ENCODE data around the gene NRXN3. TPM values are rescaled to one million over a fixed set of nuclear protein-coding genes. Genes with fewer than 3 reads are reported as not detected.
A peak's percentile ranks its signal among the peaks of the same experiment; 100 is the strongest.

The NRXN3 gene
- total and polyA plus RNA-seq, 5 donors from 2014 or later: not detected

GRCh38 chr14:78156196-78156595 lies 14.0 kb upstream of the NRXN3 start:
- H3K9me3 Mint-ChIP-seq: peaks cover 0 to 1% (median 0%) of the 10 kb centered on the region in 7 donors
- Histone ChIP-seq H3K4me1 (ENCODE audit: control insufficient read depth, insufficient read depth, low read length, poor library complexity, severe bottlenecking) (no peaks in the 10 kb centered on the region), H3K27me3 (ENCODE audit: control insufficient read depth, insufficient read depth, low read length) (no peaks in the 10 kb centered on the region), H3K36me3 (ENCODE audit: control insufficient read depth, insufficient read depth, low read length) (no peaks in the 10 kb centered on the region), H3K9me3 (ENCODE audit: control insufficient read depth in 2 of 2, low read length in 2 of 2) (no peaks in the 10 kb centered on the region), H3K4me3 (ENCODE audit: low read depth, low read length) (no peak overlapping the region), H3K27ac (ENCODE audit: insufficient read depth, low read length, poor library complexity, severe bottlenecking) (no peak overlapping the region)
- no peak for DNase-seq
- no peak overlapping the region for H3K4me3 Mint-ChIP-seq
- no peaks in the 10 kb centered on the region for H3K36me3 Mint-ChIP-seq
- H3K27me3 Mint-ChIP-seq: no peaks in the 10 kb centered on the region
- H3K27ac Mint-ChIP-seq: peak overlapping the region in 1 of 3 donors; percentile 12
- no peak for ATAC-seq (ENCODE audit: low read depth in 2 of 2)
- H3K4me1 Mint-ChIP-seq: no peaks in the 10 kb centered on the region

DNA sequence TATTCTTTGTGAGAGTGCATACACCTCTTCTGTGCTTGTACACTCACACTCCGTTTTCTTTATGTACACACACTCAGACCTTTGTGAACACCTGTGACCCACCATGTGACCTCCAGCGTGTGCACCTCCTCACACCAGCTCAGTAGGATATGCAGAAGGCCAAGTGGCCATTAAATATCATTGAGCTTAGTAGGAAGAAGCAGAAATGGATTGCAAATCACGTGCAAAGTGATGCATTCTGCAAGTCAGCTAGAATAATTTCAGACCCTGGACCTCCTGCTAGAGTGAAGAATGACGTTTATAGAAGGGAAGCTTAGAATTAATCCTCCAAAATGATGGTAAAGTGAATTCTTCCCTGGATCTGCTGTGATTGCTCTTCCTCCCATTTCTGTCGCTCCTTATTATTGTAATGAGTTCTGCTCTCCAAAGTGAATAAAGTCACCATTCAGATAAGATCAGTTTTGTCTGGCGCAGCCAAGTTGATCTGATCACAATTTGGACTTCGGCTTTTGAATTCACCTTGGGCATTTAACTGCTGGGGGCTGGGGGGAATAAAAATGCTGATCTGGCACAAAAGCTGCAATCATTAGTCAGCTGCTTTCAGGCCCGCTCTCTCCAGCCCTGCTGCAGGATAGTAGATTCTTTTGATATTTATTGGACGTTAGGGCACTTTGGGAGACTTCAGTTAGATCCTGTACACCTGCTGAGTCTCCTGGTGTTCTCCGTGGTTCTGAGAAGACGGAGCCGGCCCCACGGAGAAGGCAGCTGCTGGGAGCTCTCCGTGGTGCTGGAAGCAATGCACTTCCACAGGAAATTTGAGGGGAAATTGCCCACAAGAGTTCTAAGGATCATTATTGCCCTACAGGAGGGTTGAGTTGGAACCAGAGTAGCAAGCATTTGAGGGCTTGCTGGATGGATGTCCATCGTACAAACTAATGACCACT lies 12.4 kb upstream of the NRXN3 start:
- no peak overlapping the region for H3K27ac Mint-ChIP-seq
- H3K27me3 Mint-ChIP-seq: no peaks in the 10 kb centered on the region
- H3K4me3 Mint-ChIP-seq: no peak overlapping the region
- H3K9me3 Mint-ChIP-seq: peaks cover 0 to 3% (median 0%) of the 10 kb centered on the region in 7 donors
- no peaks in the 10 kb centered on the region for H3K9me3 ChIP-seq (ENCODE audit: control insufficient read depth in 2 of 2, low read length in 2 of 2)
- H3K4me1 ChIP-seq (ENCODE audit: control insufficient read depth, insufficient read depth, low read length, poor library complexity, severe bottlenecking): no peaks in the 10 kb centered on the region
- H3K36me3 Mint-ChIP-seq: no peaks in the 10 kb centered on the region
- no peaks in the 10 kb centered on the region for H3K4me1 Mint-ChIP-seq
- ATAC-seq (ENCODE audit: low read depth in 2 of 2) (no peak), DNase-seq (peak in 1 of 3 donors; percentile 2)
- no peaks in the 10 kb centered on the region for H3K27me3 ChIP-seq (ENCODE audit: control insufficient read depth, insufficient read depth, low read length)
- no peaks in the 10 kb centered on the region for H3K36me3 ChIP-seq (ENCODE audit: control insufficient read depth, insufficient read depth, low read length)
- no peak overlapping the region for H3K27ac ChIP-seq (ENCODE audit: insufficient read depth, low read length, poor library complexity, severe bottlenecking)
- H3K4me3 ChIP-seq (ENCODE audit: low read depth, low read length): no peak overlapping the region

- Mint-ChIP-seq H3K4me3 (no peak overlapping the region), H3K4me1 (no peaks in the 10 kb centered on the region), H3K36me3 (no peaks in the 10 kb centered on the region), H3K27me3 (no peaks in the 10 kb centered on the region), H3K27ac (no peak overlapping the region), H3K9me3 (peaks cover 0 to 4% (median 0%) of the 10 kb centered on the region in 7 donors)
- ATAC-seq (ENCODE audit: low read depth in 2 of 2) (no peak), DNase-seq (no peak)
- H3K9me3 ChIP-seq (ENCODE audit: control insufficient read depth in 2 of 2, low read length in 2 of 2): no peaks in the 10 kb centered on the region
- H3K36me3 ChIP-seq (ENCODE audit: control insufficient read depth, insufficient read depth, low read length): no peaks in the 10 kb centered on the region
- no peak overlapping the region for H3K4me3 ChIP-seq (ENCODE audit: low read depth, low read length)
- no peaks in the 10 kb centered on the region for H3K4me1 ChIP-seq (ENCODE audit: control insufficient read depth, insufficient read depth, low read length, poor library complexity, severe bottlenecking)
- H3K27ac ChIP-seq (ENCODE audit: insufficient read depth, low read length, poor library complexity, severe bottlenecking): no peak overlapping the region
- H3K27me3 ChIP-seq (ENCODE audit: control insufficient read depth, insufficient read depth, low read length): no peaks in the 10 kb centered on the region
These were observed 8.0 kb upstream of the NRXN3 start for GRCh38 chr14:78162202-78162601.

DNA sequence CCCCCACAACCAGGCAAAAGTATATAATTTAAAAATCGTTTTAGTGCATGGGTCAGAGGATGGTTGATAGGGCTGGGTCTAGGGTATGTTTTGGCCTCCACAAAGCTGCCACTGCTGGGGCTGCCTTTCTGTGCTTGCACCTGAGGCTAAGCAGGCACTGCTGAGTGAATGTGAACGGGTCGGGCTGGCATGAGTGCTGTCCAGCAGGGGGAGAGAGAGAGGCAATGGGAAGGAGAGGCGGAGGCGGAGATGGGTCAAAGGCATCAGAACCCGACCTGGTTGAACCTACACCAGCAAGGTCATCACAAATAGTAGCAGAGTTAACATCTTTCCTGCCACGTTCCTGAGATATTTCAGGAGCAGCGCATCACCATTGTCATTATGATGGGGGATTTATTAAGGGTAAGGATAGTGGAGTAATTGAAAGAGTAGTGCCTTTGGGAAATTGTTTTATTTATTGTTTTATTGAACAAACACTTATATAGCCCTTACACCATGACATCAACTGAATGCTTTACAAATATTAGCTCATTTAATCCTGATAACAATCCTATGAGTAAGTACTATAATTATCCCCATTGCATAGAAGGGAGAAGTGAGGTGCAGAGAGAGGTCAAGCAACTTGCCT lies 5.8 kb upstream of the NRXN3 start:
- H3K4me1 ChIP-seq (ENCODE audit: control insufficient read depth, insufficient read depth, low read length, poor library complexity, severe bottlenecking): no peaks in the 10 kb centered on the region
- H3K4me3 ChIP-seq (ENCODE audit: low read depth, low read length): no peak overlapping the region
- H3K27me3 ChIP-seq (ENCODE audit: control insufficient read depth, insufficient read depth, low read length): no peaks in the 10 kb centered on the region
- DNase-seq (peak in 1 of 3 donors; percentile 5), ATAC-seq (ENCODE audit: low read depth in 2 of 2) (no peak)
- Mint-ChIP-seq H3K36me3 (no peaks in the 10 kb centered on the region), H3K4me3 (no peak overlapping the region), H3K9me3 (peaks cover 0 to 4% (median 0%) of the 10 kb centered on the region in 7 donors), H3K27ac (peak overlapping the region in 1 of 3 donors; percentile 20), H3K4me1 (no peaks in the 10 kb centered on the region), H3K27me3 (no peaks in the 10 kb centered on the region)
- H3K36me3 ChIP-seq (ENCODE audit: control insufficient read depth, insufficient read depth, low read length): no peaks in the 10 kb centered on the region
- H3K27ac ChIP-seq (ENCODE audit: insufficient read depth, low read length, poor library complexity, severe bottlenecking): no peak overlapping the region
- no peaks in the 10 kb centered on the region for H3K9me3 ChIP-seq (ENCODE audit: control insufficient read depth in 2 of 2, low read length in 2 of 2)

- no peak overlapping the region for H3K27ac Mint-ChIP-seq
These were observed 2.3 kb downstream of the NRXN3 start for GRCh38 chr14:78172428-78172827.

GRCh38 chr14:78173346-78174035 lies 3.3 kb downstream of the NRXN3 start:
- no peak for DNase-seq
- Histone ChIP-seq H3K4me1 (ENCODE audit: control insufficient read depth, insufficient read depth, low read length, poor library complexity, severe bottlenecking) (no peaks in the 10 kb centered on the region), H3K27ac (ENCODE audit: insufficient read depth, low read length, poor library complexity, severe bottlenecking) (no peak overlapping the region), H3K27me3 (ENCODE audit: control insufficient read depth, insufficient read depth, low read length) (no peaks in the 10 kb centered on the region), H3K4me3 (ENCODE audit: low read depth, low read length) (no peak overlapping the region), H3K36me3 (ENCODE audit: control insufficient read depth, insufficient read depth, low read length) (no peaks in the 10 kb centered on the region), H3K9me3 (ENCODE audit: control insufficient read depth in 2 of 2, low read length in 2 of 2) (no peaks in the 10 kb centered on the region)
- Mint-ChIP-seq H3K36me3 (no peaks in the 10 kb centered on the region), H3K27me3 (peaks cover 4% of the 10 kb centered on the region), H3K4me3 (no peak overlapping the region), H3K4me1 (no peaks in the 10 kb centered on the region), H3K9me3 (peaks cover 0 to 4% (median 0%) of the 10 kb centered on the region in 7 donors), H3K27ac (no peak overlapping the region)
- ATAC-seq (ENCODE audit: low read depth in 2 of 2): no peak

More at GRCh38 chr14:78172428-78172827, 2.3 kb downstream of the NRXN3 start:
- H3K4me3 Mint-ChIP-seq: no peak overlapping the region
- DNase-seq (no peak), ATAC-seq (ENCODE audit: low read depth in 2 of 2) (no peak)
- peaks cover 0 to 4% (median 0%) of the 10 kb centered on the region in 7 donors for H3K9me3 Mint-ChIP-seq
- no peak overlapping the region for H3K27ac ChIP-seq (ENCODE audit: insufficient read depth, low read length, poor library complexity, severe bottlenecking)
- H3K36me3 ChIP-seq (ENCODE audit: control insufficient read depth, insufficient read depth, low read length): no peaks in the 10 kb centered on the region
- H3K4me1 Mint-ChIP-seq: no peaks in the 10 kb centered on the region
- no peaks in the 10 kb centered on the region for H3K27me3 ChIP-seq (ENCODE audit: control insufficient read depth, insufficient read depth, low read length)
- H3K36me3 Mint-ChIP-seq: no peaks in the 10 kb centered on the region
- peaks cover 4% of the 10 kb centered on the region for H3K27me3 Mint-ChIP-seq
- no peaks in the 10 kb centered on the region for H3K4me1 ChIP-seq (ENCODE audit: control insufficient read depth, insufficient read depth, low read length, poor library complexity, severe bottlenecking)
- H3K4me3 ChIP-seq (ENCODE audit: low read depth, low read length): no peak overlapping the region
- H3K9me3 ChIP-seq (ENCODE audit: control insufficient read depth in 2 of 2, low read length in 2 of 2): no peaks in the 10 kb centered on the region

GRCh38 chr14:78175412-78175811 lies 5.2 kb downstream of the NRXN3 start:
- Mint-ChIP-seq H3K4me1 (no peaks in the 10 kb centered on the region), H3K27me3 (peaks cover 4% of the 10 kb centered on the region), H3K4me3 (no peak overlapping the region), H3K27ac (no peak overlapping the region), H3K9me3 (peaks cover 0 to 4% (median 0%) of the 10 kb centered on the region in 7 donors), H3K36me3 (no peaks in the 10 kb centered on the region)
- Histone ChIP-seq H3K27ac (ENCODE audit: insufficient read depth, low read length, poor library complexity, severe bottlenecking) (no peak overlapping the region), H3K36me3 (ENCODE audit: control insufficient read depth, insufficient read depth, low read length) (no peaks in the 10 kb centered on the region), H3K9me3 (ENCODE audit: control insufficient read depth in 2 of 2, low read length in 2 of 2) (no peaks in the 10 kb centered on the region), H3K27me3 (ENCODE audit: control insufficient read depth, insufficient read depth, low read length) (no peaks in the 10 kb centered on the region), H3K4me3 (ENCODE audit: low read depth, low read length) (no peak overlapping the region), H3K4me1 (ENCODE audit: control insufficient read depth, insufficient read depth, low read length, poor library complexity, severe bottlenecking) (no peaks in the 10 kb centered on the region)
- ATAC-seq (ENCODE audit: low read depth in 2 of 2): no peak
- no peak for DNase-seq

Measured in CD4-positive, CD25-positive, alpha-beta regulatory T cell (primary cell).